ENCODE results near the gene PLPP6. TPM values are rescaled to one million over a fixed set of nuclear protein-coding genes. Genes with fewer than 3 reads are reported as not detected.
A peak's percentile ranks its signal among the peaks of the same experiment; 100 is the strongest.

The PLPP6 gene
- polyA plus RNA-seq, 1 experiment, result 6.5 TPM

DNA sequence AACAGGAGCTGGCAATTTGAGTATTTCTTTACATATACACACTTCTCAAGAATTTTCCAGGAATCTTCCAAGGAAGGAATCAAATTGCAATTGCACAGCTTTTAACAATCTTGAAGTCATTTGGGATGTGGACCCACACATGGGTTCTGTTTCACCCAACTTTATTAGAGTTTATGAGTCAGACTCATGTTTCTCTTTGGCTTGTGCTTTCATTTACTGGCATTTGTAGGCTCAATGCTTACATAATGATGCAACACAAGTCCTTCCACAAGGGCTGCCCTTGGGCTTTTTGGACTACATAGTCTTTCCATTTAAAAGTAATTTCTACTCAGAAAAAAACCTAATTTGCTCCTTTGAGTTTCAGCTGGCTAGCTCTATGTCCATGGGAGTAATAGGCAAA is 12.7 kb downstream of the PLPP6 start:
- Histone ChIP-seq H3K27me3 (ENCODE audit: control insufficient read depth, insufficient read depth, low read length) (no peaks in the 10 kb centered on the region), H3K4me3 (ENCODE audit: low read depth, low read length) (no peak overlapping the region), H3K36me3 (ENCODE audit: control insufficient read depth, insufficient read depth, low read length) (no peaks in the 10 kb centered on the region)
- ChIA-PET CTCF (interaction anchor here (0.6 to 1.4 kb wide), 4 partner anchors 9 to 58 kb away, joined by 3 read pairs; partner anchors contain the start of gene SPATA6L), POLR2A (no interaction called here)
- peak; percentile 99 for DNase-seq (ENCODE audit: low read depth)
- TF ChIP-seq, protein P1, sequence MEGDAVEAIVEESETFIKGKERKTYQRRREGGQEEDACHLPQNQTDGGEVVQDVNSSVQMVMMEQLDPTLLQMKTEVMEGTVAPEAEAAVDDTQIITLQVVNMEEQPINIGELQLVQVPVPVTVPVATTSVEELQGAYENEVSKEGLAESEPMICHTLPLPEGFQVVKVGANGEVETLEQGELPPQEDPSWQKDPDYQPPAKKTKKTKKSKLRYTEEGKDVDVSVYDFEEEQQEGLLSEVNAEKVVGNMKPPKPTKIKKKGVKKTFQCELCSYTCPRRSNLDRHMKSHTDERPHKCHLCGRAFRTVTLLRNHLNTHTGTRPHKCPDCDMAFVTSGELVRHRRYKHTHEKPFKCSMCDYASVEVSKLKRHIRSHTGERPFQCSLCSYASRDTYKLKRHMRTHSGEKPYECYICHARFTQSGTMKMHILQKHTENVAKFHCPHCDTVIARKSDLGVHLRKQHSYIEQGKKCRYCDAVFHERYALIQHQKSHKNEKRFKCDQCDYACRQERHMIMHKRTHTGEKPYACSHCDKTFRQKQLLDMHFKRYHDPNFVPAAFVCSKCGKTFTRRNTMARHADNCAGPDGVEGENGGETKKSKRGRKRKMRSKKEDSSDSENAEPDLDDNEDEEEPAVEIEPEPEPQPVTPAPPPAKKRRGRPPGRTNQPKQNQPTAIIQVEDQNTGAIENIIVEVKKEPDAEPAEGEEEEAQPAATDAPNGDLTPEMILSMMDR (IDR thresholded peaks at IDR 0.05; ENCODE audit: insufficient read depth, low read depth, low read length), result 0 out of 2 replicates have a peak, but pooled peaks have one; percentile 6

DNA sequence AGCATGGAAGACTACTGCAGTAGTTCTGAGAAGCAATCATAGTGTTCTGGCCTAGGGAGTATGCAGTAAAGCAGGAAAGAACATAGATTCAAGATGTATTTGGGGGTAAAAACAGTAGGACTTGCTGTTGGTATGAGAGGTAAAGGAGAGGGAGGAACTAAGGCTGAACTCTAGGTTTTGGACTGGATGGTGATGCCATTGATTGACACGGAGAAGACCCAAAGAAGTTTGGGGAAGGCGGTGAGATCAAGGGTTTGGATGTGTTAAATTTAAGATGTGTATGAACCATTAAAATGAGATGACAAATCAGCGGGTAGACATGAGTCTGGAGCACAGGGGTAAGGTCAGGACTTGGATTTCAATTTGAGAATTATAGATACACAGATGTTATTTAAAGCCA is 15.3 kb downstream of the PLPP6 start:
- TF ChIP-seq, protein P1 (IDR thresholded peaks at IDR 0.05; ENCODE audit: insufficient read depth, low read depth, low read length), result no peak
- H3K27me3 ChIP-seq (ENCODE audit: control insufficient read depth, insufficient read depth, low read length), result no peaks in the 10 kb centered on the region
- no peak overlapping the region for H3K4me3 ChIP-seq (ENCODE audit: low read depth, low read length)
- ChIA-PET CTCF (no interaction called here), POLR2A (no interaction called here)
- DNase-seq (ENCODE audit: low read depth), result no peak
- no peaks in the 10 kb centered on the region for H3K36me3 ChIP-seq (ENCODE audit: control insufficient read depth, insufficient read depth, low read length)

DNA sequence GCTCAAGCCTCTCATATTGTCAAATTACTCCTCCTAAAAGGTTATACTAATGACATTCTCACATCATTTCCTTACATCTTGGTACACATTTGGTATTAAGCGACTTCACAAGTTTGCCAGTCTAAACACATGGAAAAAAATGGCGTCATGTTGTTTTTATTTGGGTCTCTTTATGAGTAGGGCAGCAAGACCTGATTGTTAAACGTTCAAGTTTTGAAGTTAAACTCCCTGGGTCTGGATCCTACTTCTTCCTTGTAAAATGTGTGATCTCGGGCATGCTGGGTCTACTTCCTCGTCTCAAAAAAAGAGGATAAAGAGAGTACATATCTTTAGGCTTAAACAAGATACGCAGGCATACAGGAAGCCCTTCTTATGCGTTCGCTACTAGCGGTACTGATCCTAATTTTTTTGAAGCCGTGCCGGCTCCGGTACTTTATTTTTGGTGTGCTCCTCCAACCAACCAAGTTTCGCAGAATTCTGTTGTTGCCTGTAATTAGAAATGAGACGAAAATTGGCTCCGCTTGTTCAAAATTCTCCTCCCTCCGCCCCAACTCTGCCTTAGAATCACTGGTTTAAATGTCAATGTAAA is 16.7 kb downstream of the PLPP6 start:
- no peak for DNase-seq (ENCODE audit: low read depth)
- Histone ChIP-seq H3K4me3 (ENCODE audit: low read depth, low read length) (peak overlapping the region; percentile 76), H3K36me3 (ENCODE audit: control insufficient read depth, insufficient read depth, low read length) (no peaks in the 10 kb centered on the region), H3K27me3 (ENCODE audit: control insufficient read depth, insufficient read depth, low read length) (no peaks in the 10 kb centered on the region)
- ChIA-PET CTCF (interaction anchor here (1.0 to 1.4 kb wide), 2 partner anchors 13 to 33 kb away, joined by 3 to 6 read pairs; no protein-coding TSS in a partner anchor), POLR2A (no interaction called here)
- TF ChIP-seq, protein P1 (IDR thresholded peaks at IDR 0.05; ENCODE audit: insufficient read depth, low read depth, low read length), result no peak

DNA sequence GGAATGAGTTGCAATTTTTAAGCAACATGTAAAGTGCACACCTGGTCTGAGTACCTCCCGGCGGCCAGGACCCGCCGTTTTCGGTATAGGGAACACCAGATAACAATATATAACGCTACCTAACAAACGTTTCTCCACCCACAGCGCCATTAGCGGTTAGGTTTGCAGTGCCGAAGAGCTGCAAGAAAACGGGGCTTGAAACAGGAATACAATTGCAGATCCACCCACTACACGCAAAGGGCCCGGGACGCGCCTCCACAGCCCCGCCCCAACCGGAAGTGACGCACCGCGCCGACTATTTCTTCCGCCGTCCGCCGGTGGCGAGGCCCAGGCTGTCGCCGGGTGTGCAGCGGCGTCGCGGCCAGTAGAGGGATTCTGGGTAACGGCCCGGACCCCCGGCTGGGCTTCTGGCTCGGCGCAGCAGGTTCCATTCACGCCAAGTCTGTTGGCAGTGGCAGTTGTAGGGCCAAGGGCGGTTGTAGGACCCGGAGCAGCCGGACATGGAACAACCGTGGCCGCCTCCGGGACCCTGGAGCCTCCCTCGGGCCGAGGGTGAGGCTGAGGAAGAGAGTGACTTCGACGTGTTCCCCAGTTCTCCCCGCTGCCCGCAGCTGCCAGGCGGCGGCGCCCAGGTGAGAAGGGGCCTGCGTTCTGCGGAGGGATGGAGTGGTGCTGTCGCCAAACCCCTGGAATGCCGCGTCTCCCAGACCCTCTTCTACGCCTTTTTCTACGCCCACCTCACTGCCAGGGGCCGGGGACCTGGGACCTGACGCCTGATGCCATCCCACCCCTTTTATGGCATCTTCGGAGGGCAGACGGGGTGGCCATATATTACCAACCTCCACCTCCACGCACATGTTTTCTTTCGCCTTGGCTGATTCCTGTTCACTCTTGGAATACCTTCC is 17.4 kb downstream of the PLPP6 start, which contains the start of gene CDC37L1:
CDC37L1 (plus strand) TSS at position 302 of the 905 bp plus-strand sequence; CDS start at position 501, 199 bp downstream.
- TF ChIP-seq, protein P1 (IDR thresholded peaks at IDR 0.05; ENCODE audit: insufficient read depth, low read depth, low read length), result peak; percentile 75
- DNase-seq (ENCODE audit: low read depth), result peak; percentile 75
- ChIA-PET CTCF (interaction anchor here (0.6 to 1.4 kb wide), 3 partner anchors 11 to 33 kb away, joined by 3 to 6 read pairs (median 3); no protein-coding TSS in a partner anchor), POLR2A (interaction anchor here (0.6 kb wide), 1 partner anchor 17 kb away, joined by 8 read pairs; no protein-coding TSS in a partner anchor)
- H3K4me3 ChIP-seq (ENCODE audit: low read depth, low read length), result peak within 1 kb of the TSS; percentile 76
- H3K27me3 ChIP-seq (ENCODE audit: control insufficient read depth, insufficient read depth, low read length), result no peaks in the 10 kb centered on the region
- no peaks in the 10 kb centered on the region for H3K36me3 ChIP-seq (ENCODE audit: control insufficient read depth, insufficient read depth, low read length)

DNA sequence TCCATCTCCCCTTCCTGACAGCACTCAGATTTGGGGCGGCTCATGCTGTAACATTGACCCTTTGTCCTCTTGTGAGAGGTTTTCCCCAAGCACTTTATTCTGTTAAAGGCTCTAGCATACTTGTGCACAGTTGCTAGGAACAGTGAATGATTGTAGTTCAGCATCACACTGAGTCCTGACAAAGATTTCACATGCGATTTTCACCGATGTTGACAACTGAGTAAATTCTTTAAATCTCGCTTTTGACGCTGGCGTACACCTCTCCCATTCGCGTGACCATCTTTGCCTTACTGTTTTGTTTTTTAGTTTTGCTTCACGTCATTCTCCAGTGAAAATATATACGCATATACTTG is 18.1 kb downstream of the PLPP6 start:
- Histone ChIP-seq H3K27me3 (ENCODE audit: control insufficient read depth, insufficient read depth, low read length) (no peaks in the 10 kb centered on the region), H3K36me3 (ENCODE audit: control insufficient read depth, insufficient read depth, low read length) (0 out of 2 replicates have a peak, but pooled peaks cover 2% of the 10 kb centered on the region), H3K4me3 (ENCODE audit: low read depth, low read length) (peak overlapping the region; percentile 76)
- TF ChIP-seq, protein P1 (IDR thresholded peaks at IDR 0.05; ENCODE audit: insufficient read depth, low read depth, low read length), result no peak
- ChIA-PET POLR2A (no interaction called here), CTCF (interaction anchor here (1.4 kb wide), 1 partner anchor 11 kb away, joined by 6 read pairs; no protein-coding TSS in a partner anchor)
- no peak for DNase-seq (ENCODE audit: low read depth)
